AG20443 (cell line): ENCODE results near the gene CCDC7.
"Not testable (repeated sequence)": the region's sequence is repeated elsewhere in the genome, so short reads cannot be mapped to it uniquely, and the experiment has no call there.

Experiments used
- DNase-seq: peaks from one replicate; pipeline ENCODE4 v3.0.0; 2012; ENCODE audit warnings: low spot score, mixed read lengths

The CCDC7 gene

GRCh38 chr10:32699683-32700082 lies 253.7 kb downstream of the CCDC7 start:
- DNase-seq: not testable (repeated sequence)

- DNase-seq: no peak
These were observed 267.6 kb downstream of the CCDC7 start for GRCh38 chr10:32713560-32713959.

- no peak for DNase-seq
These were observed 285.6 kb downstream of the CCDC7 start for GRCh38 chr10:32731527-32731926.

GRCh38 chr10:32738958-32739357 lies 293.0 kb downstream of the CCDC7 start:
- DNase-seq: no peak

- DNase-seq: no peak
These were observed 298.4 kb downstream of the CCDC7 start for GRCh38 chr10:32744321-32744720.

- DNase-seq: no peak
These were observed 300.9 kb downstream of the CCDC7 start for GRCh38 chr10:32746869-32747268.

GRCh38 chr10:32751582-32751981 lies 305.6 kb downstream of the CCDC7 start:
- no peak for DNase-seq

GRCh38 chr10:32754900-32755299 lies 309.0 kb downstream of the CCDC7 start:
- not testable (repeated sequence) for DNase-seq

GRCh38 chr10:32771217-32771616 lies 325.3 kb downstream of the CCDC7 start:
- no peak for DNase-seq

GRCh38 chr10:32773105-32773504 lies 327.2 kb downstream of the CCDC7 start:
- DNase-seq: no peak

- no peak for DNase-seq
These were observed 341.0 kb downstream of the CCDC7 start for GRCh38 chr10:32786968-32787367.

GRCh38 chr10:32787690-32788284 lies 341.8 kb downstream of the CCDC7 start:
- DNase-seq: no peak

GRCh38 chr10:32788359-32788758 lies 342.4 kb downstream of the CCDC7 start:
- DNase-seq: no peak

- peak; percentile 54 for DNase-seq
These were observed 344.5 kb downstream of the CCDC7 start for GRCh38 chr10:32790483-32790882.

- DNase-seq: no peak
These were observed 347.1 kb downstream of the CCDC7 start for GRCh38 chr10:32793033-32793432.

- DNase-seq: peak; percentile 32
These were observed 349.8 kb downstream of the CCDC7 start for GRCh38 chr10:32795598-32796183.

GRCh38 chr10:32797393-32797792 lies 351.5 kb downstream of the CCDC7 start:
- not testable (repeated sequence) for DNase-seq

GRCh38 chr10:32846974-32847373 lies 401.0 kb downstream of the CCDC7 start:
- no peak for DNase-seq

- DNase-seq: no peak
These were observed 405.4 kb downstream of the CCDC7 start for GRCh38 chr10:32851301-32851700.

GRCh38 chr10:32854435-32854834 lies 408.5 kb downstream of the CCDC7 start:
- no peak for DNase-seq

- DNase-seq: no peak
These were observed 419.2 kb downstream of the CCDC7 start for GRCh38 chr10:32865170-32865569.

GRCh38 chr10:32877915-32878314 lies 432.0 kb downstream of the CCDC7 start:
- DNase-seq: no peak

GRCh38 chr10:32878646-32879045 lies 432.7 kb downstream of the CCDC7 start:
- DNase-seq: no peak

- no peak for DNase-seq
These were observed 436.1 kb downstream of the CCDC7 start for GRCh38 chr10:32882076-32882475.
